ENCODE results near the gene FAM240B.

FAM240B gene

GRCh38 chr9:38699337-38699736 lies 20.6 kb downstream of the FAM240B start:
- no peak for DNase-seq (ENCODE audit: low spot score)

- no peak for DNase-seq (ENCODE audit: low spot score)
Observed at GRCh38 chr9:38697776-38698300, 22.1 kb downstream of the FAM240B start.

- DNase-seq (ENCODE audit: low spot score), result no peak
Observed at GRCh38 chr9:38696999-38697398, 22.9 kb downstream of the FAM240B start.

GRCh38 chr9:38694676-38695075 lies 25.3 kb downstream of the FAM240B start:
- no peak for DNase-seq (ENCODE audit: low spot score)

- no peak for DNase-seq (ENCODE audit: low spot score)
Observed at GRCh38 chr9:38692707-38693106, 27.2 kb downstream of the FAM240B start.

GRCh38 chr9:38690574-38690973 lies 29.4 kb downstream of the FAM240B start:
- DNase-seq (ENCODE audit: low spot score), result no peak

- peak; percentile 52 for DNase-seq (ENCODE audit: low spot score)
Observed at GRCh38 chr9:38689678-38690077, 30.3 kb downstream of the FAM240B start.

GRCh38 chr9:38687992-38688391 lies 31.9 kb downstream of the FAM240B start:
- DNase-seq (ENCODE audit: low spot score), result no peak

- no peak for DNase-seq (ENCODE audit: low spot score)
Observed at GRCh38 chr9:38687389-38687842, 32.5 kb downstream of the FAM240B start.

GRCh38 chr9:38686933-38687332 lies 33.0 kb downstream of the FAM240B start:
- no peak for DNase-seq (ENCODE audit: low spot score)

GRCh38 chr9:38685535-38685934 lies 34.4 kb downstream of the FAM240B start:
- no peak for DNase-seq (ENCODE audit: low spot score)

GRCh38 chr9:38683336-38683735 lies 36.6 kb downstream of the FAM240B start:
- DNase-seq (ENCODE audit: low spot score), result no peak

GRCh38 chr9:38682713-38683112 lies 37.2 kb downstream of the FAM240B start:
- DNase-seq (ENCODE audit: low spot score), result no peak

- no peak for DNase-seq (ENCODE audit: low spot score)
Observed at GRCh38 chr9:38681747-38682227, 38.1 kb downstream of the FAM240B start.

GRCh38 chr9:38680837-38681445 lies 39.0 kb downstream of the FAM240B start:
- peak; percentile 58 for DNase-seq (ENCODE audit: low spot score)

GRCh38 chr9:38677660-38678303 lies 42.2 kb downstream of the FAM240B start:
- peak; percentile 53 for DNase-seq (ENCODE audit: low spot score)

GRCh38 chr9:38675831-38676230 lies 44.1 kb downstream of the FAM240B start:
- DNase-seq (ENCODE audit: low spot score), result no peak

- no peak for DNase-seq (ENCODE audit: low spot score)
Observed at GRCh38 chr9:38675211-38675610, 44.7 kb downstream of the FAM240B start.

GRCh38 chr9:38673399-38674193 lies 46.3 kb downstream of the FAM240B start:
- no peak for DNase-seq (ENCODE audit: low spot score)

GRCh38 chr9:38671748-38672147 lies 48.2 kb downstream of the FAM240B start:
- DNase-seq (ENCODE audit: low spot score), result no peak

GRCh38 chr9:38671372-38671731 lies 48.6 kb downstream of the FAM240B start:
- DNase-seq (ENCODE audit: low spot score), result no peak

- DNase-seq (ENCODE audit: low spot score), result no peak
Observed at GRCh38 chr9:38670542-38671371, 49.2 kb downstream of the FAM240B start.
